K562 (cell line): ENCODE data around the gene GMEB2. TPM values are rescaled to one million over a fixed set of nuclear protein-coding genes. Genes with fewer than 3 reads are reported as not detected.

Experiments
- ATAC-seq: fragments of 200-7000 bp; cut with Tn5 transposase; 3 replicates; pipeline ENCODE4 v1.9.1; 2020; ENCODE audit warnings: moderate library complexity
- BruUV-seq: library from RNA; stranded (reverse); fragments of 400-500 nt; replicated peaks from 2 replicates; lab custom pipeline; 2021; lab: Mats Ljungman, UMichigan
- CTCF ChIA-PET: fragments of 300-600 bp; formaldehyde crosslinking; extraction: SDS; loops from one replicate; lab custom pipeline; 2021; ENCODE audit warnings: low intra/inter-chr PET ratio; lab: Yijun Ruan, JAX
- POLR2A ChIA-PET: fragments of 300-600, 350-650 bp; sonication (Branson Sonifier 250); formaldehyde crosslinking; extraction: SDS; loops from one replicate; lab custom pipeline; 2021; ENCODE audit warnings: antibody characterized with exemption, inconsistent platforms; lab: Yijun Ruan, JAX
- DNase-seq, 4 experiments: peaks; one replicate each; pipeline versions ENCODE4 v3.0.0 to v3.0.0-alpha.2; 2011 to 2018; ENCODE audit warnings: low spot score in 3 of 4, mixed read lengths in 3 of 4; ENCODE audit errors: extremely low read depth in 1 of 4
- FAIRE-seq: peaks from 2 replicates; lab custom pipeline; 2011; peaks lifted over from hg19 to GRCh38; lab: Jason Lieb, UNC
- H2AFZ ChIP-seq: 2 replicates; pipeline ENCODE4 v1.6.0; 2011; ENCODE audit warnings: low read depth, low read length, control low read depth, inconsistent platforms
- H3K27ac ChIP-seq: fragments of 200-600 bp; 3 replicates; pipeline ENCODE4 v1.8.0; 2011; ENCODE audit warnings: low read depth, mild to moderate bottlenecking, control low read depth, inconsistent platforms, low read length, moderate library complexity, mixed read lengths; ENCODE audit errors: extremely low read depth
- H3K27me3 ChIP-seq, 2 experiments: fragments of 300-600 bp in 1 of 2; 2 replicates in 1 of 2; 3 replicates in 1 of 2; pipeline versions ENCODE4 v1.6.0 to v1.8.0; 2011; ENCODE audit warnings: inconsistent platforms in 2 of 2, low read length in 2 of 2, mild to moderate bottlenecking in 1 of 2, mixed read lengths in 1 of 2, moderate library complexity in 1 of 2; ENCODE audit not compliant: control insufficient read depth in 2 of 2, insufficient read depth in 2 of 2
- H3K36me3 ChIP-seq: fragments of 300-600 bp; 3 replicates; pipeline ENCODE4 v1.8.0; 2011; ENCODE audit warnings: mild to moderate bottlenecking, low read length, inconsistent platforms; ENCODE audit not compliant: control insufficient read depth, insufficient read depth
- H3K4me1 ChIP-seq, 2 experiments: fragments of 200-600 bp in 1 of 2; replicated peaks in 1 of 2; 2 replicates in 1 of 2; 3 replicates in 1 of 2; pipeline versions ENCODE4 v1.5.1 to v1.8.0; 2011; ENCODE audit warnings: inconsistent platforms in 2 of 2, low read length in 2 of 2, mild to moderate bottlenecking in 1 of 2, mixed read lengths in 1 of 2, moderate library complexity in 1 of 2; ENCODE audit not compliant: control insufficient read depth in 2 of 2, insufficient read depth in 2 of 2
- H3K4me2 ChIP-seq: 2 replicates; pipeline ENCODE4 v1.6.1; 2011; ENCODE audit warnings: low read length, control low read depth, inconsistent platforms, mixed read lengths; ENCODE audit not compliant: insufficient read depth
- H3K4me3 ChIP-seq: fragments of 200-600 bp; sonication (generic), shearing (Covaris generic); 2 replicates; pipeline ENCODE4 v1.5.1; 2016; ENCODE audit warnings: control low read depth, inconsistent platforms
- H3K79me2 ChIP-seq: fragments of 200-600 bp; 3 replicates; pipeline ENCODE4 v1.8.0; 2011; ENCODE audit warnings: low read length, inconsistent platforms; ENCODE audit not compliant: control insufficient read depth, insufficient read depth
- H3K9ac ChIP-seq, 2 experiments: 2 replicates each; pipeline versions ENCODE4 v1.6.0 to v1.6.1; 2011; ENCODE audit warnings: low read depth in 2 of 2, low read length in 2 of 2, control low read depth in 1 of 2, inconsistent platforms in 1 of 2, mild to moderate bottlenecking in 1 of 2, mixed read lengths in 1 of 2; ENCODE audit not compliant: insufficient read depth in 1 of 2
- H3K9me1 ChIP-seq: one replicate; pipeline ENCODE4 v1.6.0; 2011; ENCODE audit warnings: inconsistent platforms, mild to moderate bottlenecking, low read length, moderate library complexity; ENCODE audit not compliant: control insufficient read depth, insufficient read depth
- H3K9me3 ChIP-seq: replicated peaks from 2 replicates; pipeline ENCODE4 v1.5.1; 2011; ENCODE audit warnings: low read depth, low read length, inconsistent platforms; ENCODE audit not compliant: control insufficient read depth, insufficient read depth
- H4K20me1 ChIP-seq: replicated peaks from 2 replicates; pipeline ENCODE4 v1.6.1; 2011; ENCODE audit warnings: low read length, inconsistent platforms, mixed read lengths; ENCODE audit not compliant: control insufficient read depth, insufficient read depth
- CEBPB ChIP-seq: fragments of 450-650 bp; IDR thresholded peaks from 2 replicates; pipeline ENCODE4 v1.6.1; 2016; ENCODE audit warnings: missing genetic modification characterization, missing compliant biosample characterization
- CEBPG ChIP-seq, 3 experiments: fragments of 200-800 bp in 1 of 3; sonication (Bioruptor generic) in 1 of 3; sonication (generic) in 1 of 3; formaldehyde crosslinking in 1 of 3; IDR thresholded peaks in 2 of 3; conservative IDR thresholded peaks in 1 of 3; 2 replicates each; pipeline versions ENCODE4 v1.6.1 to v1.8.0; 2016 to 2022; ENCODE audit warnings: missing compliant biosample characterization in 2 of 3, missing genetic modification characterization in 2 of 3, mild to moderate bottlenecking in 1 of 3, missing genetic modification reagents in 1 of 3
- COPS2 ChIP-seq: fragments of 450-650 bp; conservative IDR thresholded peaks from 2 replicates; pipeline ENCODE4 v1.6.1; 2016; ENCODE audit warnings: mild to moderate bottlenecking, moderate library complexity
- GATAD2A ChIP-seq: fragments of 450-650 bp; IDR thresholded peaks from 2 replicates; pipeline ENCODE4 v1.6.1; 2017
- MAFK ChIP-seq: IDR thresholded peaks from 2 replicates; pipeline ENCODE4 v1.6.1; 2011; ENCODE audit warnings: low read length, improper control_type of control experiment
- PML ChIP-seq: IDR thresholded peaks from 2 replicates; pipeline ENCODE4 v1.6.1; 2012; ENCODE audit warnings: low read length, inconsistent platforms
- PTBP1 ChIP-seq: fragments of 200-400 bp; formaldehyde crosslinking; IDR thresholded peaks from 2 replicates; pipeline ENCODE4 v1.6.1; 2017; ENCODE audit warnings: low read depth, low read length
- SMARCE1 ChIP-seq: fragments of 450-650 bp; IDR thresholded peaks from 2 replicates; pipeline ENCODE4 v1.7.1; 2016; ENCODE audit warnings: mild to moderate bottlenecking
- SNIP1 ChIP-seq: fragments of 450-650 bp; IDR thresholded peaks from 2 replicates; pipeline ENCODE4 v1.7.1; 2017; ENCODE audit warnings: low read depth, mild to moderate bottlenecking
- SNRNP70 ChIP-seq: fragments of 200-400 bp; formaldehyde crosslinking; optimal IDR thresholded peaks from 2 replicates; pipeline ENCODE3; 2017; ENCODE audit warnings: low read depth, low read length
- TEAD4 ChIP-seq, 2 experiments: sonication (generic) in 1 of 2; formaldehyde crosslinking in 1 of 2; IDR thresholded peaks; 2 replicates each; pipeline versions ENCODE4 v1.6.1 to v1.8.0; 2012 to 2022; ENCODE audit warnings: borderline replicate concordance in 1 of 2, inconsistent platforms in 1 of 2, low read length in 1 of 2, mild to moderate bottlenecking in 1 of 2, missing genetic modification reagents in 1 of 2
- TRIM24 ChIP-seq, 2 experiments: fragments of 450-650 bp; IDR thresholded peaks; 2 replicates each; pipeline ENCODE4 v1.6.1; 2016
- ZFP36 ChIP-seq: fragments of 150-350 bp; IDR thresholded peaks from 2 replicates; pipeline ENCODE4 v1.6.1; 2018; ENCODE audit warnings: low read length, low read depth; ENCODE audit not compliant: partially characterized antibody
- ZNF134 ChIP-seq: fragments of 250-450 bp; sonication (Bioruptor Pico); conservative IDR thresholded peaks from 2 replicates; pipeline ENCODE4 v1.4.0; 2020
- ZNF507 ChIP-seq: conservative IDR thresholded peaks from 2 replicates; pipeline ENCODE4 v1.6.1; 2017; ENCODE audit warnings: missing genetic modification characterization, missing compliant biosample characterization
- WGBS: fragments of 100-300 bp; shearing (Covaris generic); methylation state at CpG from one replicate; pipeline ENCODE4 v1.1.6; 2016; ENCODE audit warnings: low coverage, mixed read lengths; ENCODE audit not compliant: insufficient coverage; ENCODE audit errors: missing lambda C conversion rate; 5-methylcytosine and 5-hydroxymethylcytosine counted together
- in situ Hi-C: fragments of 300-500 bp; cut with MboI; formaldehyde crosslinking; loops from 4 replicates; pipeline ENCODE4 v1.15.0; 2018; ENCODE audit warnings: inconsistent platforms, mixed read lengths
- intact Hi-C: fragments of 100-400 bp; cut with micrococcal nuclease; formaldehyde crosslinking; loops from 2 replicates; pipeline ENCODE4 v1.14.2; 2022
- polyA plus RNA-seq, 8 experiments: library from polyadenylated mRNA; depleted of rRNA in 4 of 8; stranded (reverse) in 5 of 8; unstranded in 3 of 8; fragments of >200 nt; fragmentation: Nextera tagmentation in 2 of 8; fragmentation: Illumina TruSeq in 1 of 8; extraction: Ambion mirVana in 2 of 8; extraction: Trizol in 1 of 8; gene quantifications; 2 replicates each; pipeline versions ENCODE4 v1.2.1 to v1.2.3, GENCODE V29; 2011 to 2014; ENCODE audit warnings: inconsistent platforms in 1 of 8, missing spikeins in 1 of 8
- total RNA-seq, 7 experiments: library from RNA; depleted of rRNA in 6 of 7; stranded (reverse); fragments of >200 nt in 6 of 7; fragmentation: Illumina TruSeq in 2 of 7; extraction: Trizol in 2 of 7; gene quantifications; 2 replicates each; pipeline versions ENCODE4 v1.2.1 to v1.2.3, GENCODE V29; 2011 to 2021; ENCODE audit warnings: low replicate concordance in 1 of 7
- TF ChIP-seq, protein P1 (sequence below): fragments of 250-450 bp; sonication (Bioruptor Pico); IDR thresholded peaks from 2 replicates; pipeline ENCODE4 v1.8.0; 2021; ENCODE audit warnings: moderate library complexity, mild to moderate bottlenecking, inconsistent platforms
- TF ChIP-seq, protein P2 (sequence below): fragments of 250-450 bp; sonication (Bioruptor Pico); IDR thresholded peaks from 2 replicates; pipeline ENCODE4 v1.6.1; 2021; ENCODE audit warnings: mild to moderate bottlenecking
- TF ChIP-seq, protein P3 (sequence below), 2 experiments: fragments of 450-650 bp in 1 of 2; sonication (generic) in 1 of 2; formaldehyde crosslinking in 1 of 2; IDR thresholded peaks in 1 of 2; conservative IDR thresholded peaks in 1 of 2; 2 replicates each; pipeline versions ENCODE4 v1.6.1 to v1.8.1; 2016 to 2023; ENCODE audit warnings: mild to moderate bottlenecking in 2 of 2, moderate library complexity in 2 of 2, inconsistent platforms in 1 of 2, missing genetic modification reagents in 1 of 2
- TF ChIP-seq, protein P4 (sequence below): fragments of 450-650 bp; IDR thresholded peaks from 2 replicates; pipeline ENCODE4 v1.6.1; 2016; ENCODE audit warnings: missing biosample characterization, missing genetic modification characterization

Gene GMEB2
- total and polyA plus RNA-seq, 9 of the 15 experiments (the other 6 are each of a cell fraction or from before 2014, with no cell fraction given) = 0.03 to 13.9 (median 6.3) TPM

DNA sequence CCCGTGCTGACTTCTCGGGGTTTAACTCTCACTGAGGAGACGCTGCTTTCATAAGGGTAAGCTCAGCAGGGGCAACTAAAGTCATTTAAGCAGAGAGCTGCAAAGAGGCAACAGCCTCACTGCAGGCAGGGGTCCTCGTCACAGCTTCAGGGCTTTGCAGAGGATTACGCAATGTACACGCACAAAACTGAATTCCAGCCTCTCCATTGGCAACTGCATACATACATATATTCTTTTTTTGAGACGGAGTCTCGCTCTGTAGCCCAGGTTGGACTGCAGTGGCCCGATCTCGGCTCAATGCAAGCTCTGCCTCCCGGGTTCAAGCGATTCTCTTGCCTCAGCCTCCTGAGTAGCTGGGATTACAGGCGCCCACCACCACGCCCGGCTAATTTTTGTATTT lies 2.4 kb downstream of the GMEB2 start:
- Histone ChIP-seq H3K4me2 (no peak overlapping the region), H3K27me3 (no peaks in the 10 kb centered on the region), H3K9me3 (no peaks in the 10 kb centered on the region), H3K9ac (0 out of 4 replicates have a peak overlapping the region, but pooled peaks of 1 of the 2 experiments have one; percentile 3), H3K27ac (no peak overlapping the region), H3K4me1 (peaks cover 7 to 44% of the 10 kb centered on the region in 2 experiments; a peak in 4 of 5 replicates), H3K79me2 (peaks cover 81% of the 10 kb centered on the region), H3K36me3 (peaks cover 9% of the 10 kb centered on the region; the same call in 1 of the 3 replicates), H3K9me1 (no peaks in the 10 kb centered on the region), H3K4me3 (no peak overlapping the region), H2AFZ (no peak overlapping the region), H4K20me1 (no peaks in the 10 kb centered on the region)
- intact Hi-C loops (no loop called here), in situ Hi-C loops (no loop called here)
- ChIA-PET CTCF (no interaction called here), POLR2A (interaction anchor here (0.6 to 1.6 kb wide), 6 partner anchors 8 to 484 kb away, joined by 3 read pairs; no protein-coding TSS in a partner anchor)
- ATAC-seq = no peak
- no peak for FAIRE-seq
- 84% methylated on average over 15 of the region's 15 CpGs for WGBS
- BruUV-seq = no TSS peak
- DNase-seq = peak in 1 of 4 experiments; percentile 28
- TF ChIP-seq SNRNP70 (no peak), PTBP1 (no peak), SNIP1 (no peak), GATAD2A (no peak), COPS2 (no peak), ZNF134 (CRISPR knock-in tag) (no peak), PML (no peak), ZFP36 (no peak), CEBPG (CRISPR knock-in tag; IDR thresholded peaks at IDR 0.05) (peak; percentile 89), CEBPG (tag; conservative IDR thresholded peaks at IDR 0.05 in 1 of 2, IDR thresholded peaks at IDR 0.05 in 1 of 2) (peak; percentile 65 to 89), SMARCE1 (no peak), TRIM24 (IDR thresholded peaks at IDR 0.05) (peak; percentile 46 to 56; a peak in 2 of 4 replicates), MAFK (no peak), CEBPB (tag) (peak; percentile 97), TEAD4 (IDR thresholded peaks at IDR 0.05; ENCODE audit: low read length) (0 out of 2 replicates have a peak, but pooled peaks have one; percentile 16), TEAD4 (CRISPR knock-in tag; IDR thresholded peaks at IDR 0.05; ENCODE audit: borderline replicate concordance) (no peak), ZNF507 (no peak)
- TF ChIP-seq, protein P1, sequence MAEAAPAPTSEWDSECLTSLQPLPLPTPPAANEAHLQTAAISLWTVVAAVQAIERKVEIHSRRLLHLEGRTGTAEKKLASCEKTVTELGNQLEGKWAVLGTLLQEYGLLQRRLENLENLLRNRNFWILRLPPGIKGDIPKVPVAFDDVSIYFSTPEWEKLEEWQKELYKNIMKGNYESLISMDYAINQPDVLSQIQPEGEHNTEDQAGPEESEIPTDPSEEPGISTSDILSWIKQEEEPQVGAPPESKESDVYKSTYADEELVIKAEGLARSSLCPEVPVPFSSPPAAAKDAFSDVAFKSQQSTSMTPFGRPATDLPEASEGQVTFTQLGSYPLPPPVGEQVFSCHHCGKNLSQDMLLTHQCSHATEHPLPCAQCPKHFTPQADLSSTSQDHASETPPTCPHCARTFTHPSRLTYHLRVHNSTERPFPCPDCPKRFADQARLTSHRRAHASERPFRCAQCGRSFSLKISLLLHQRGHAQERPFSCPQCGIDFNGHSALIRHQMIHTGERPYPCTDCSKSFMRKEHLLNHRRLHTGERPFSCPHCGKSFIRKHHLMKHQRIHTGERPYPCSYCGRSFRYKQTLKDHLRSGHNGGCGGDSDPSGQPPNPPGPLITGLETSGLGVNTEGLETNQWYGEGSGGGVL (CRISPR knock-in tag) = no peak
- TF ChIP-seq, protein P2, sequence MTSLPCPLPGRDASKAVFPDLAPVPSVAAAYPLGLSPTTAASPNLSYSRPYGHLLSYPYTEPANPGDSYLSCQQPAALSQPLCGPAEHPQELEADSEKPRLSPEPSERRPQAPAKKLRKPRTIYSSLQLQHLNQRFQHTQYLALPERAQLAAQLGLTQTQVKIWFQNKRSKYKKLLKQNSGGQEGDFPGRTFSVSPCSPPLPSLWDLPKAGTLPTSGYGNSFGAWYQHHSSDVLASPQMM (CRISPR knock-in tag) = no peak
- TF ChIP-seq, protein P3, sequence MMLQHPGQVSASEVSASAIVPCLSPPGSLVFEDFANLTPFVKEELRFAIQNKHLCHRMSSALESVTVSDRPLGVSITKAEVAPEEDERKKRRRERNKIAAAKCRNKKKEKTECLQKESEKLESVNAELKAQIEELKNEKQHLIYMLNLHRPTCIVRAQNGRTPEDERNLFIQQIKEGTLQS (IDR thresholded peaks at IDR 0.05) = peak; percentile 48; the same call in 1 of the 2 replicates
- TF ChIP-seq, protein P3 (CRISPR knock-in tag; conservative IDR thresholded peaks at IDR 0.05) = no peak
- TF ChIP-seq, protein P4, sequence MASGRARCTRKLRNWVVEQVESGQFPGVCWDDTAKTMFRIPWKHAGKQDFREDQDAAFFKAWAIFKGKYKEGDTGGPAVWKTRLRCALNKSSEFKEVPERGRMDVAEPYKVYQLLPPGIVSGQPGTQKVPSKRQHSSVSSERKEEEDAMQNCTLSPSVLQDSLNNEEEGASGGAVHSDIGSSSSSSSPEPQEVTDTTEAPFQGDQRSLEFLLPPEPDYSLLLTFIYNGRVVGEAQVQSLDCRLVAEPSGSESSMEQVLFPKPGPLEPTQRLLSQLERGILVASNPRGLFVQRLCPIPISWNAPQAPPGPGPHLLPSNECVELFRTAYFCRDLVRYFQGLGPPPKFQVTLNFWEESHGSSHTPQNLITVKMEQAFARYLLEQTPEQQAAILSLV (tag) = peak; percentile 70; the same call in 1 of the 2 replicates
